ENCODE measurements around the gene BSG.

- TF ChIP-seq EZH2phosphoT487 (IDR thresholded peaks at IDR 0.05; ENCODE audit: unreplicated experiment) (no peak), CTCF (conservative IDR thresholded peaks at IDR 0.05; ENCODE audit: low read depth in 2 of 2) (no peak), REST (IDR thresholded peaks at IDR 0.05; ENCODE audit: unreplicated experiment) (no peak), EZH2 (IDR thresholded peaks at IDR 0.05; ENCODE audit: low read depth, unreplicated experiment) (no peak), POLR2AphosphoS5 (IDR thresholded peaks at IDR 0.05; ENCODE audit: low read depth) (no peak), STAT1 (IDR thresholded peaks at IDR 0.05; ENCODE audit: unreplicated experiment) (no peak), CREB1 (CRISPR knock-in tag; IDR thresholded peaks at IDR 0.05; ENCODE audit: low read depth) (no peak), JUNB (IDR thresholded peaks at IDR 0.05; ENCODE audit: unreplicated experiment) (no peak), ZNF331 (CRISPR knock-in tag; IDR thresholded peaks at IDR 0.05; ENCODE audit: low read depth) (no peak), ZNF114 (CRISPR knock-in tag; IDR thresholded peaks at IDR 0.05) (no peak), ZNF462 (CRISPR knock-in tag; IDR thresholded peaks at IDR 0.05) (no peak), NANOG (IDR thresholded peaks at IDR 0.05; ENCODE audit: borderline replicate concordance) (no peak), ETS1 (IDR thresholded peaks at IDR 0.05) (no peak)
These were observed 6.0 kb upstream of the BSG start for GRCh38 chr19:566403-566802.
